GM21360 (cell line): ENCODE data around the gene MINDY4.

Experiments used
- ATAC-seq: cut with Tn5 transposase; IDR thresholded peaks from one replicate; pipeline ENCODE4 v1.9.1; 2021; ENCODE audit warnings: mild to moderate bottlenecking, moderate library complexity; ENCODE audit not compliant: unreplicated experiment

MINDY4 gene

DNA sequence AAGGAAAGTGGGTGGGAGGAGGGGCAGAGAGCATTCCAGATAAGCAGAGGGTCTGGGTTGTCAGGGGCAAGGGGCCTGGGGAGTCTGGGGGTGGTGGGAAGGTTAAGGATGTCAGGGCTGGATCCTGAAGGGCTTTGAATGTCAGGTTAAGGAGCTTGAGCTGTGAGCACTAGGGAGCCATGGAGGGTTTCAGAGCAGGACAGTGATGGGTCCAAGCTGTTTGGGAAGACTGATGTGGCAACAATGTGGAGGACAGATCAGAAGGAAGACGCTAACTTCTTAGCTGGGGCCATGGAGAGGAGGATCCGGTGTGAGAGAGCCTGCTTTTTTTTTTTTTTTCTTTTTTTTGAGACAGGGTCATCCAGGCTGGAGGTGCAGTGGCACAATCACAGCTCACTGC is 126.6 kb downstream of the MINDY4 start:
- ATAC-seq, result no peak

DNA sequence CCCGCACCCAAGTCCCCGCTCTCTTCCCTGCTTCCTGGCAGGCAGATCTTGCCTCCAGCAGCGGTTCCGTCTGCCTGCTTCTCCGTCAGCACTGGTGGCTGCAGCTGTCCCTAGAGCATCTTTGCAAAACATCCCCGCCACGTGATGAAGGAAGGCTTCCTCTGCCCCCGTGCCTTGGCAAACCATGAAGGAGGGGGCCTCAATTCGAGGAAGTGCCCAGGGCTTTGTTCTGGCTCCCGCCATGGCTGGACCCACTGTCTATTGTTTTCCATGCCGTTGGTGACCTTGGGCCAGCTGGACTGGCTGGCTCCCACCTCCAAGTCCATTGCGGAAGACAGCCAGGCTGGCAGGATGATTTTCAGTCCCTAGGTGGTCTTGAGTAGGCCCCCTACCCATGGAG is 127.2 kb downstream of the MINDY4 start:
- ATAC-seq, result no peak

DNA sequence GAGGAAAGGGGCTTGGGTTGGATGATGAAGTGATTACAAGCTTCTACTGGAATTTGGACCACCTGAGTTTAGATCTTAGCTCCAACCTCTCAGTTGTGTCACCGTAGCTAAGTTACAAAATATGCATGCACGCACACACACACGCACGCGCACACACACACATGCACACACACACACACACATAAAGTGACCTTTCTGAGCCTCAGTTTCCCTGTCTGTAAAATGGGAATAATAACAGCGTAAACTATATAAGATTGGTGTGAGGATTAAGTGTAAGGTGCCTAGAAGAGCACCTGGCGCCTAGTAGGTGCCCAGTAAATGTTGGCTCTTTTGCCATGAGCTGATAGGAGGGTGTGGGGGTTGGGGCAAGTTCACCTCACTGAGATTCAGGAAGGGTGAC is 127.8 kb downstream of the MINDY4 start:
- no peak for ATAC-seq

DNA sequence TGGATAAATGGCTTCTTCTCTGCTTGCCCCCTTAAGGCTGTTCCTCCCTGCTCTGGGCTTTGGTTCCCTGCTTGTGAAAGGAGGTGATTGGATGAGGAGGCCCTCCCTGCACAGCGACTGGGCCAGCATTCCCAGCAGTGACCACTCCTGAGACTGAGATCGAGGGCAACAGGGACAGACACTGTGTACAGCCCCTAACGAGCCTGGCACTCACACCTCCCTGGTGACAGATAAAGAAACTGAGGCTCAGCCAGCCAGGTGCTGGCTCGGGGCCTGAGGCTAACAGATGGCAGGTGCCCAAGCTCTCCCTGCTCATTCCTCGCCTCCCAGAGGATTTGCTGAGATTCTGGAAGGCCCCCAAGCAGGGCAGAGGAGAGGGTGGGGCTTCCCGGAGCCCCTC is 128.4 kb downstream of the MINDY4 start:
- ATAC-seq, result no peak

DNA sequence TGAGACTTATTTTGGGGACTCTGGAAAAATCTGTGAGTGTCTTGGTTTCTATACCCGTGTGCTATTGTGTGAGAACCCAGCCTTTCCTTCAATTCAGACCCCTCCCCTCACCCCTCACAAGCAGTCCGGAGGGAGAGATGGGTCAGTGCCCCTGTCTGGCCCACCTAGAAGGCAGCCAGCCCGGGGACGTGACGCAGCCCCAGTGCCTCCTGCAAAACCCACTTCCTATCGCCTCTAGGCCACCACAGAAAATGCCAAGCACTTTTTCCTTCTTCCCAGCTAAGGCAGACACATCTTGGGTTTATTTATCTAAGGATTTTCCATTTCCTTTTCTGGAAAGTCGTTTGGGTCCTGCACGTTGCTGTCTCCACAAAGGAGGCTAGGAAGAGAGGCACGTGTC is 128.8 kb downstream of the MINDY4 start:
- no peak for ATAC-seq

DNA sequence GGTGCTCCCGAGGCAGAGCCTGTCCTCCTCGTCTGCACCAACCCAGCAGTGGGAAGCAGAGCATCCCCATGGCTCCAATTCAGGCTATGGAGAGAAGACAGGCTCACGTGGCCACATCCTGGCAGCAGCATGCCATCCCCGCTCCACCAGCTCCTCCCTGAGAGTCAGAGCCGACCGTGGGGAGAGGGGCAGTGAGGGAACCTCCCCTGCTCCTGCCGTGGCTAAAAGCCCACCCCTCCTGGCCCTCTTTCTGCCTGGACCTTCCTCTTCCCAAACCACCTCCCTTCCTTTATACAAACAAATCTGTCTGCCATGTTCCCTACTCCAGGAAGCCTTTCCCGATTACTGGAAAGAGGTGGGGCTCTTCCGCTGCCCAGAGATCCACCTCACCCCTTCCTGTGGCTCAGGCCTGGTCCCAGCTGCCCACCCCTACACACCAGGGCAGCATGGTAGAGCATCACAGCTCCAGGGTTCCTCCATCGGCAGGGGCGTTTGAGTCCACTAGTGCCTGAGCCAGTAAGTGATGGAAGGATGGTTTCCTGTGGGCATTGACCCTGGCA is 129.7 kb downstream of the MINDY4 start:
- no peak for ATAC-seq

DNA sequence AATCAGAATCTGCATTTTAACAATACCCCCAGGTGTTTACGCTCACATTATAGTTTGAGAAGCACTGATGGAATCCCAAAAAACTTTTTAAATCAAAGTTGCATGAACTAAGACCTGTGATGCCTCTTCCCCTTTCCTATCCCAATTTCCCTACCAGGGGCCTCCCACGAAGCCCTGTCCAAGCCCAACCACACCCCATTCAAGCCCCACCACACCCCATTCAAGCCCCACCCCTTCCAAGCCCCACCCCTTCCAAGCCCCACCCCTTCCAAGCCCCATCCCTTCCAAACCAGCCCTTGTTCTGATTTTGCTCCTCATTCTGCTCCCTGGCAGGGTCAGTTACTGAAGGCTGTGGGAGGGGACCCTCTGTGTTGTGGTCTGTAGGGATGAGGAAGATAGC is 130.6 kb downstream of the MINDY4 start:
- no peak for ATAC-seq

DNA sequence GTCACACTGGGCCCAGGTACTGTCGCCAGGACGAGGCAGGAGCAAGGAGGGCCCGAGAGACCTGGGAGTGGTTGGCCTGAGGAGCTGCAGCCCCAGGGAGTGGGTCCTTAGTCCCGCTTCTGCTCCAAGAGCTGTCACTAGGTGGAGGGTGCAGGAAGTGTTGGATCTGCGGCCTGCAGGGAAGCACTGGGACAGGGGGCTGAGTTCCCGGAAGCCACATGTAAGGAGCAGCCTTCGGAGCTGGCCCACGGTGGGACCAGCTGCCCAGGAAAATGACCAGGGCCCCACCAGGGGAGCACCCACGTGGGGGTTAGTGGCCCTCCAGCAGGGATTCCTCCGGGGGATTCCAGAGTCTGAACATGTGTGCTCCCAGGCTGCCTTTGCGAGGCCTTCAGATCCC is 131.2 kb downstream of the MINDY4 start:
- ATAC-seq, result no peak

DNA sequence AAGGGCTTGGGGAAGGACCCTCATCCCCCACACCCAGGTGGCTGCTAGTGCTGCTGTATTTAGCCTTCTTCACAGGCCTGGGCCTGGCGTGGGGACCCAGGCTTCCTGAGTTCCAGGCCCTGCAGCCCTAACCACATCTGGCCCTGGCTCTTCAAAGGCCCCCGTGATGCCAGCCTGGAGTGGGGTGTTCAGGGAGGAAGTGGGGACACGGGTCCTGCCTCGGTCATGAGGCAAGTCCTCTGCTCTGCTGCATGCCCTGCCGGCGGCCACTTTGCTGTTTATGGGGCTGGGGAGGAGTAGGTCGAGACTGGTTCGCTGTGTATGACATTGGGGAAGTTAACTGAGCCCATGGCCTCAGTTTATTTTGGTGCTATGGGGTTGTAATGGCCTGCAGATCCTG is 131.9 kb downstream of the MINDY4 start:
- ATAC-seq, result no peak

DNA sequence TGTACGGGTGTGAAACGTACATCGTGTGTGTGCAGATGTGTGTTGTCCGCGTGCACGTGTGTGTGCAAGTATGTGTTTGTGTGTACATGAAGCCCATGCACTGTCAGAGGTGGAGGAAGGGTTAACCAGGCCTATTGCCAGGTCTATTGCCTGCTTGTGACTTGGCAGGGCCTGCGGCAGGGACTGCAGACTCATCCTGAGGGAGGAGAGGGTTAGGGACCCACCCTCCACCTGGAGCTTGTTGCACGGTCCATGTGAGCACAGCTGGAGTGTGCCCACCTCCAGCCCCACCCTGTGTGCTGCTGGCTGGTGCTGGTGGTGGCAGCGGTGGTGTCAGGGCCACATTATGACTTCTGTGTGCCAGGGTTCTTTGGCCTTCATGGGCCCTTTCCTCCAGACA is 133.3 kb downstream of the MINDY4 start:
- no peak for ATAC-seq

DNA sequence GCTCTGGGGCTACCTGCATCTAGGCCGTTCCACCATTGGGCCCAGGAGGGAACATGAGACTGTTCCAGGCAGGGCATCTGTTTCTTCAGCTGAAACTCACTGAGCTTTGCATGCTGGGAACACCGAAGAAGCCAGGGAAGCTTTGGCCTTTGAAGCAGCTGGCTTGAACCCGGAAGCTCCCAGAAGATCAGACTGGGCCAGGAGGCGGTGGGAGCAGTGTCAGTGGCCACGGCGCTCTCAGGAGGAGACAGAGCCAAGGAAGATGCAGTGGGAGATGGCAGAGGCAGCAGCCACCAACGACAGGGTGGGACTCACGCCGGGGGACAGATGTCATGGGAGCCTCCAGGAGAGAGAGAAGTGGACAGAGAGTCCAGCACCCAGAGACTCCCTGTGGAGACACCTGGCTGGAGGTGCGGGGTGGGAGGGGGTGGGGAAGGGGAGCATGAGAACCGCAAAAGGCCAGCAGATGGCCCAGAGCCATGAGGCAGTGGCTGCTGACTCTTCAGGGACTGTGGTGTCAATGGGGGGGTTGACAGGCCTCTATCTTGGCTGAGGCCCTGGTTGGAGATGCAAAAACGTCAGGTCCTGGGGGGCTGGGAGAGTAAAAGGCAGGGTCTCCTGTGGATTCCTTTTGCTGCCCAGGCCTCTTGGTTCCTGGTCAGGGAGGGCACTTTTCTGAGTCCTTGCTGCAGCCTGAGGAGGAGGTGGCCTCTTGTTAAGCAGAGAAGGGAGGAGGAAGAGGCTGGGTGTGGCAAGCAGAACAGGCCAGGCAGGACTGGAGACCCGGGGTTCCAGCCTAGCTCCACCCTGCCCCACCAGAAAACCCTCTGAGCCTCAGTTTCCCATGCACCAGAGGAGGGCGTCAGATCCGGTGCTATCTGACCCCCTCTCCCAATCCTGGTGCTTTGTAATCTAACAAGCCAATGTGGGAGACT is 134.1 kb downstream of the MINDY4 start:
- ATAC-seq, result no peak

DNA sequence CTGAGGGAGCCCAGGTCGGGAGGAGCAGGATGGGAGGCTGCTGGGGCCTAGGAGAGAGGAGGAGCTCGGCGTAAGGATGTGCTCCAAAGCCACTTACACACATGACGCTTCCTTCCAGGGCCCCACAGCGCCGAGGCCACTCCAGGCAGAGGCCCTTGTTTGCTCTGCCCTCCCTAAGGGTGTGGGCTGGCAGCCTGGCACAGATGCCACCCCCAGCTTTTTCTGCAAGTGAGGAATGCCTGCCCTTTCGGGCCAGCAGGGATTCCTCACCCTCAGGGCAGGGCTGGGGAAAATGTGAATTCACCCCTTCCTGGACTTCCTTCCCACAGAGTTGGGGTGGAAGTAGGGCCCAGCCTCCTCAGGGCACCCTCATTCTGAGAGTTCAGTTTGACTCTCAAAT is 134.8 kb downstream of the MINDY4 start:
- ATAC-seq, result no peak

DNA sequence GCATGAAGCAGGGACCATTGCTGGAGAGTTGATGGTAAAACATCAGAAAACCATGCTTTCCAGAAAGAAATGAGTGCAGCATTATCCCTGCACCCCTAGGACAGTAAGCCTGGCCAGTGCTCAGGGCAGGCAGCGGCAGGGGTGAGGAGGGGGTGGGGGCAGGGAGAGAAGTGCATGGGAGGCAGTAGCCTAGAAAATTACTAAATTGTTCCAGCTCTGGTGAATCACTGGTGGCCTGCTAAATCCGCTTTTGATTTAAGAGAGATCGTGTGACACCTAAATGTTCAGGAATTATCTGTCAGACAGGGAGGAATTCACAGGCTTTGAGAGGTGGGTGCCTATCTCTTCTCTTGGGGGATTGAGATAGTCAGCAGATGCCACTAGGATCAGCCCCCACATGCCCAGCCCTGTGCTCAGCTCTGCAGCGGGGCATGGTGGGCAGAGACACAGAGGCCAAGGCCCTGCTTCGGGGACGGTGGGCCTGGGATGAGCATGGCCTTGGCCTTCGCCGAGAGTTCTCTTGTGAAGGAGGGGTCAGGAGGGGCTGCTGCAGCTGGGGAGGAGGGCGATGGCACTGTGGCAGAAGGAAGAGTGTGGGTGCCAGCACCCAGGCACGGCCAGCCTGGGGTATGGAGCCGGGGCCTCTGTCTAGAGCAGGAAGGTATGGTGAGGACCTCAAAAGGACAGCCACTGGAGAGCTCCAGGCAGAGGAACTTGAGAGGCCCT is 135.5 kb downstream of the MINDY4 start:
- no peak for ATAC-seq

DNA sequence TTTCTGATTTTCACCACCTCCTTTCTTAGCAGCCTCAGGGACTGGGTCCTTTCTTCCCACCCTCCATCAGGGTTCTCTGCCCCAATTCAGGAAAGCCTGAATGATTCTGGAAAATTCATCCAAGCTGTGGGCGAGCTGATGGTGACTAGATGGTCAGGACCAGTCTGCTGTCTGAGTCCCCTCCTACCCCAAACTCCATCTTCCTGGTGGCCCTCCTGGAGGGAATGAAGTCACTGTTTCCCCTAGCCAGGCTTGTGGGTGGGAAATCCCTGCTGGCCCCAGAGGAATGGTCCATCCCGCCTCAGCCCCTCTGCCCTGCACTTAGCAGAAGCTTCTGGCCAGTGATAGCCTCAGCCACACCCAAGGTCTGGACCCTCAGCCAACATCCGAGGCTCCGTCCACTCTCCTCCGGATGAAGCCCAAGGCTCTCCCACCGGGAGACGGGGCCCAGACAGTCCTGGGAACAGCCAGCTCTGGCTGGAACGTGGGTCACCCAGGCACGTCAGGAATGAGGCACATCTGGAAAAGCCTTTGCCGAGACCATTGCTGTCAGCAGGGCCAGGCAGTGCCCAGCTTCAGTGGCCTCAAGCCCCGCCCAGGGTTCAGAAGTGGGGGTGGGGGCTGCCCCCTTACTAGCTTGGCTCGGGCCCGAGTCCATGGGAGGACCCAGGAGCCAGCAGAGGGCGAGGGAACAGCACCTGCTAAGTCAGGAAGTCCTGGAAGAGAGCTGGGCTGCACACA is 136.5 kb downstream of the MINDY4 start:
- ATAC-seq, result no peak

DNA sequence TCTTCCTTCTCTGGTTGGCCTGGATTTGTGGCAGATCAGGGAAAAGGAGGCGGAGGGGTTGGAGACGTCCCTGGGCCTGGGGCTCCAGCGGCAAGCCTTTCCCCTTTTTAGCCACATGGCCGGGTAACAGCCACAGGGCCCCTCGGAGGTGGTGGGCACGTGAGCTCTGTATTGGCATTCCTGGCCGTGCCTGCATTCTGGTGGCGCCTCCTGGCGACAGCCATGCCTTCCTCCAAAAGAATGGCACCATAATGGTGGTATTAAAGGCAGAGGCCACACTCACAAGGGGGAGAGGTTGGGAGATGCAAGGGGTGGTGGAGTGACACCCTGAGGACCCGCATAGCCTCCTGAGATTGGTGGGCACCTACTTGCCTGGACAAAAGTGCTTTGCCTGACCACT is 137.5 kb downstream of the MINDY4 start:
- ATAC-seq, result no peak

DNA sequence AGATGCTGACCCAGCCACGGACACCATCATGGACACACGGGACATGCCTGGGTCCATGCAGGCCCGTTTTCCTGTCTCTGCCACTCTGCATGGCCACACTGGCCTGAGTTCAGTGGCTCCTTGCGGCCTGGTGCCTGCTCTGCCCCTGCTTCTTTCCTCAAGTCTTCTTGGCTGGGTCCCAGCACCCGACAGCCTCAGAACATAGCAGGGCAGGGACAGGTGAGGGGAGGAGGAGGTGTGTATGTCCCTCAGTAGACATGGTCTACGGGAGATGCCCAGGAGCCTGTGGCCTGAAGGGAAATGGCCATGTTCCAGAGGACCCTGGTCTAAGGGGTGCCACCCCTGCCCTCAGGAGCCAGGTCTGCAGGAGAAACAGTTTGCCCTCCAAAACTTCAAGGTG is 138.2 kb downstream of the MINDY4 start:
- ATAC-seq, result no peak

DNA sequence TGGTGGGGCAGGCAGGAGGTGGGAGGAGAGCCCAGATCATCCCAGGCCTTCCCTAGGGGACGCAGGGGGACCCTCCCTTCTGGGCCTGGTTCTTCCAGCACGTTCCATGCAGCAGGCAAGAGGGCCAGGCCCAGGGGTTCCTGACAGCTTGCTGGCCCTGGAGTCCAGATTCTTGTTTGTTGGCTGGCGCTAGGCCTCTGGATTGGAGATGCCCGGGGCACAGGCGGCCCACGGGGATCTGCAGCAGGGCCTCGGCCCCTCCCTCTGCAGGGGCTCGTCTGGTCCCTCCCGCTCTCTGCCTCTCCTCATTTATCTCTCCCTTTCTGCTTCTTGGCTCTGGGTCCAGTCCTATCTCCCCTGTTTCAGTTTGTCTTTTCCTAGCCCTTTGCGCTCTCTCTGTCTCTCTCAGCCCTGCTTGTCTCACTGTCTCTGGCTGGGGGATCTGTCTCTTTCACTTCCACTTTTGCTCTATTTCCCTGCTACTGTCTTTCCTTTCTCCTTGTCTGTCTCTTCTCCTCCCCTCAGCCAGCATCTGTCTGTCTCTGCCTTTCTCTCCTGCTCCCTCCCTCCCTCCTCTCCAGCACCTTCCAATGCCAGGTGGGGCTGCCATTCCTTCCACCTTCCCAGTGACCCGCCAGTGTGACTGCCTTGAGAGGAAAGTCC is 139.3 kb downstream of the MINDY4 start:
- ATAC-seq, result no peak

DNA sequence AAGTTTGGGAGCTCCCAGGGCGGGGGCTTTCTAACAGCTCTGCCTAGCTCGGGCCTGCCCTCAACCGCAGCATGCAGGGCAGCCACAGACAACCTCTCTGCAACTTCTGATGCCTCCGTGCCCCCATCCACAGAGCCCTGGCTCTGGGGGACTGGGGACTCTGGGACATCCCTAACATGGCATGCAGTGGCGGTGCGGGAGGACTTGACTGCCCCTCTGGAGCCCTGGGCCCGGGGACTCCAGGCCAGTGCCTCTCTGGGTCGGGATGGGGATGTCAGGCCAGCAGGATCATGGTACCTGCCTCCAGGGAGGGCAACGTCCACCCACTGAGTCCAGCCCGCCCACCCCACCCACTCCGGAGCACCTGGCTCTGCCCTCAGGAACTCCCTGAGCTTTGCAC is 139.9 kb downstream of the MINDY4 start:
- no peak for ATAC-seq

DNA sequence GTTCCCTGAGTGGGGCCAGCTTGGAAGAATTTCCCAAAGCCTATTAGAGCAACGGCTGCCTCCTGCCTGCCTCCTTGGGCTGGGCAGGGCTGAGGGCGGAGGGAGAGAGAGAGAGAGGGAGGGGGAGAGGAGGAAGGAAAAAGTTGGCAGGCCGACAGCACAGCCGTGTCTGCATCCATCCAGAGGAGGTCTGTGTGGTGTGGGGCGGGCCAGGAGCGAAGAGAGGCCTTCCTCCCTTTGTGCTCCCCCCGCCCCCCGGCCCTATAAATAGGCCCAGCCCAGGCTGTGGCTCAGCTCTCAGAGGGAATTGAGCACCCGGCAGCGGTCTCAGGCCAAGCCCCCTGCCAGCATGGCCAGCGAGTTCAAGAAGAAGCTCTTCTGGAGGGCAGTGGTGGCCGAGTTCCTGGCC is 140.3 kb downstream of the MINDY4 start, which contains the start of gene AQP1:
AQP1 (plus strand) TSS at position 293 of the 409 bp plus-strand sequence; CDS start at position 350, 57 bp downstream.
- ATAC-seq, result no peak

DNA sequence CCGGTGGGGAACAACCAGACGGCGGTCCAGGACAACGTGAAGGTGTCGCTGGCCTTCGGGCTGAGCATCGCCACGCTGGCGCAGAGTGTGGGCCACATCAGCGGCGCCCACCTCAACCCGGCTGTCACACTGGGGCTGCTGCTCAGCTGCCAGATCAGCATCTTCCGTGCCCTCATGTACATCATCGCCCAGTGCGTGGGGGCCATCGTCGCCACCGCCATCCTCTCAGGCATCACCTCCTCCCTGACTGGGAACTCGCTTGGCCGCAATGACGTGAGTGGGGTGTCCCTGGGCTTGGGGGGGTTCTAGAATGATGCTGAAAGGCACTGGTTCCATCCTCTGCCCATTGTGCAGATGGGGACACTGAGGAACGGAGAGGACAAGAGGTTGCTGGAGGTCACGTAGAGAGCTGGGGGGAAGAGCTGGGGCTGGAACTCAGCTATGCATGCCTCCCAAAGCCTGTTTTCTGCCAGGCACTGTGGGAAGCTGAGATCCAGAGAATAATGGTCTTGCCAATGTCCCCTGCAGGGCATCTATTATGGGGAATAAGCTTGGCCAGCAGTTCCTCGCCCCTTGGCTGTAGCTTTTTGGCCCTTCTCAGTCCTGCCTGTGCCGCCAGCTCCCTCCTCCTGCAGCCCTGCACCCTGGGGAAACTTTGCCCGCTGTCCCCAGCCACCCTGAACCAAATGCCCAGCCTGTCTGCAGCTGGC is 141.0 kb downstream of the MINDY4 start:
- no peak for ATAC-seq
